GM23248 (cell line): Measurements from ENCODE around the gene SNTA1. TPM values are rescaled to one million over a fixed set of nuclear protein-coding genes. Genes with fewer than 3 reads are reported as not detected.
"Not testable (repeated sequence)": the region's sequence is repeated elsewhere in the genome, so short reads cannot be mapped to it uniquely, and the experiment has no call there.

ENCODE experiments used
- DNase-seq: peaks from one replicate; pipeline ENCODE4 v3.0.0-alpha.2; 2015
- H2AFZ ChIP-seq: fragments of 200-600 bp; sonication (generic); 2 replicates; pipeline ENCODE4 v1.6.1; 2016; ENCODE audit warnings: antibody characterized with exemption
- H3F3A ChIP-seq: fragments of 200-600 bp; sonication (generic); 2 replicates; pipeline ENCODE4 v1.6.1; 2016; ENCODE audit warnings: mild to moderate bottlenecking, antibody characterized with exemption, mixed run types; ENCODE audit not compliant: insufficient read depth
- H3K27ac ChIP-seq: fragments of 200-600 bp; sonication (generic); 2 replicates; pipeline ENCODE4 v1.5.1; 2016; ENCODE audit warnings: mild to moderate bottlenecking
- H3K27me3 ChIP-seq: fragments of 200-600 bp; sonication (generic); replicated peaks from 2 replicates; pipeline ENCODE4 v1.6.1; 2016; ENCODE audit warnings: mild to moderate bottlenecking; ENCODE audit not compliant: insufficient read depth
- H3K36me3 ChIP-seq: fragments of 200-600 bp; sonication (generic); 2 replicates; pipeline ENCODE4 v1.6.1; 2016; ENCODE audit warnings: low read depth, mild to moderate bottlenecking
- H3K4me1 ChIP-seq: fragments of 200-600 bp; sonication (generic); 2 replicates; pipeline ENCODE4 v1.6.1; 2016; ENCODE audit warnings: mild to moderate bottlenecking; ENCODE audit not compliant: insufficient read depth
- H3K4me2 ChIP-seq: fragments of 200-600 bp; sonication (generic); one replicate; pipeline ENCODE4 v1.6.1; 2016; ENCODE audit warnings: mild to moderate bottlenecking; ENCODE audit not compliant: unreplicated experiment
- H3K4me3 ChIP-seq: fragments of 200-600 bp; sonication (generic); 2 replicates; pipeline ENCODE4 v1.5.1; 2016; ENCODE audit warnings: mild to moderate bottlenecking
- H3K79me2 ChIP-seq: fragments of 200-600 bp; sonication (generic); 2 replicates; pipeline ENCODE4 v1.6.1; 2016; ENCODE audit warnings: mild to moderate bottlenecking; ENCODE audit not compliant: insufficient read depth
- H3K9ac ChIP-seq: fragments of 200-600 bp; sonication (generic); 2 replicates; pipeline ENCODE4 v1.6.1; 2016; ENCODE audit warnings: mild to moderate bottlenecking
- H3K9me2 ChIP-seq: fragments of 200-600 bp; sonication (generic); 2 replicates; pipeline ENCODE4 v1.6.1; 2016; ENCODE audit warnings: mixed run types, mild to moderate bottlenecking, moderate library complexity; ENCODE audit not compliant: insufficient read depth
- H3K9me3 ChIP-seq: fragments of 200-600 bp; sonication (generic); one replicate; pipeline ENCODE4 v1.6.1; 2017; ENCODE audit warnings: low read depth
- H4K20me1 ChIP-seq: fragments of 200-600 bp; sonication (generic); 2 replicates; pipeline ENCODE4 v1.6.0; 2016; ENCODE audit not compliant: insufficient read depth
- EZH2 ChIP-seq: fragments of 200-600 bp; sonication (generic); IDR thresholded peaks from 2 replicates; pipeline ENCODE4 v1.6.1; 2018; ENCODE audit warnings: antibody characterized with exemption, mild to moderate bottlenecking; ENCODE audit not compliant: insufficient read depth, poor library complexity, severe bottlenecking
- EZH2phosphoT487 ChIP-seq: fragments of 200-600 bp; sonication (generic); IDR thresholded peaks from 2 replicates; pipeline ENCODE4 v1.6.1; 2018; ENCODE audit warnings: antibody characterized with exemption, moderate library complexity, mild to moderate bottlenecking, low read depth; ENCODE audit not compliant: insufficient read depth
- WGBS, 2 experiments: methylation state at CpG; one replicate each; pipeline ENCODE4 v1.1.6; 2015 to 2017; ENCODE audit warnings: low lambda C conversion rate in 2 of 2, low coverage in 1 of 2; ENCODE audit errors: missing lambda C conversion rate in 2 of 2; 5-methylcytosine and 5-hydroxymethylcytosine counted together
- in situ Hi-C: fragments of 300-500 bp; cut with MboI; formaldehyde crosslinking; loops from 2 replicates; pipeline ENCODE4 v1.15.0; 2020
- polyA plus RNA-seq: library from polyadenylated mRNA; unstranded; fragments of >200 nt; fragmentation: Nextera tagmentation; extraction: Ambion mirVana; gene quantifications from 2 replicates; pipeline ENCODE4 v1.2.1, GENCODE V29; 2016
- total RNA-seq: library from RNA; depleted of rRNA; stranded (reverse); fragments of >200 nt; shearing (Covaris generic); gene quantifications from 2 replicates; pipeline ENCODE4 v1.2.3, GENCODE V29; 2014

The SNTA1 gene
- total and polyA plus RNA-seq, 2 experiments from 2014 or later, result 10.2 to 24.5 TPM

DNA sequence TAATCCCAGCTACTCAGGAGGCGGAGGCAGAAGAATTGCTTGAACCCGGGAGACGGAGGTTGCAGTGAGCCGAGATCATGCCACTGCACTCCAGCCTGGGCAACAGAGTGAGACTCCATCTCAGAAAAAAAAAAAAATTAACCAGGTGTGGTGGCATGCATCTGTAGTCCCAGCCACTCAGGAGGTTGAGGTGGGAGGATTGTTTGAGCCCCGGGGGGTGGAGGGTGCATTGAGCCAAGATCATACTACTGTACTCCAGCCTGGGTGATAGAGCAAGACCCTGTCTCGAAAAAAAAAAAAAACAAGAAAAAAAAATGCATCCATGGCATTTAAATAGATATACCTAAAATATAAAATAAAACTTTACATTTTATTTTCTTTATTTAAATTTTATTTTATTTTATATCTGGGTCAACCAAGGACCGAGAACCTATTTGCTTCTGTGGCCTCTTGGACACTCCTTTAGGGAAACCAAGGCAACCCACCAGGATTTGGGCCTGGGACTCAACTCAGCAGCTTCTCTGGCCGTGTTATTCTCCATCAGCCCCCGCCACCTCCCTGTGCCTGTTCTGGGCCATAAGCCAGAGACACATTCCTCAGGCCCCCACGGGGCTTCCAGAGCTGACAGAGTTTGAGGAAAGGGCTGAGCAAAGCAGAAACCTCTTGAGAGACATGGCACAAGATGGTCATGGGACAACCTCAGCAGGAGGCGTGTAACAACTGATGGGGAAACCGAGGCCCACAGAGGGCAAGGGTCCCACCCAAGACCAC, 6.2 kb downstream of the SNTA1 start:
- H3K27me3 ChIP-seq, result no peaks in the 10 kb centered on the region
- no peaks in the 10 kb centered on the region for H3K36me3 ChIP-seq
- no peak overlapping the region for H3K4me3 ChIP-seq
- in situ Hi-C loops, result no loop called here
- no peaks in the 10 kb centered on the region for H3K79me2 ChIP-seq
- H4K20me1 ChIP-seq, result no peaks in the 10 kb centered on the region
- peaks cover 3% of the 10 kb centered on the region; the same call in 1 of the 2 replicates for H3K4me1 ChIP-seq
- DNase-seq, result no peak
- H3K27ac ChIP-seq, result no peak overlapping the region
- no peak overlapping the region for H3K4me2 ChIP-seq
- H2AFZ ChIP-seq, result no peak overlapping the region
- no peak overlapping the region for H3K9ac ChIP-seq
- 71 to 74% methylated on average over 11 to 12 of the region's 12 CpGs for WGBS, 2 experiments
- no peaks in the 10 kb centered on the region for H3F3A ChIP-seq
- TF ChIP-seq EZH2 (no peak), EZH2phosphoT487 (no peak)
- H3K9me2 ChIP-seq, result no peaks in the 10 kb centered on the region
- no peaks in the 10 kb centered on the region for H3K9me3 ChIP-seq

DNA sequence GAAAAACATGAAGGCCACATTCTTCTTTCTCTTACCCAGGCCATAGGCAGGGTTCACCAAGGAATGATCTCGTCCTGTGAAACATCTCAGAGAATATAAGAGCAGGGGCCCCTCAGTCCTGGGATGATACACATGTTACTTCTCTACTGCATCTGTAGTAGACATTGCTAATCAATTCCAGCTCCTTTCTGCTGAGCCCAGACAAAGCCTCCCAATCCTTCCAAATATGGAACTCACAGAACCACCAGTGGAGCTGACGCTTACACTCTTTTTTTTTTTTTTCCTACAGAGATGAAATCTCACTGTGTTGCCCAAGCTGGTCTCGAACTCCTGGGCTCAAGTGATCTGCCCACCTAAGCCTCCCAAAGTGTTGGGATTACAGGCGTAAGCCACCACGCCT, 9.1 kb downstream of the SNTA1 start:
- no peaks in the 10 kb centered on the region for H3K9me2 ChIP-seq
- TF ChIP-seq EZH2 (no peak), EZH2phosphoT487 (no peak)
- H3F3A ChIP-seq, result no peaks in the 10 kb centered on the region
- H3K4me1 ChIP-seq, result peaks cover 3% of the 10 kb centered on the region; the same call in 1 of the 2 replicates
- no peaks in the 10 kb centered on the region for H3K79me2 ChIP-seq
- in situ Hi-C loops, result no loop called here
- no peak overlapping the region for H3K27ac ChIP-seq
- H3K9me3 ChIP-seq, result no peaks in the 10 kb centered on the region
- no peaks in the 10 kb centered on the region for H3K36me3 ChIP-seq
- no peak for DNase-seq
- H3K9ac ChIP-seq, result no peak overlapping the region
- no peaks in the 10 kb centered on the region for H4K20me1 ChIP-seq
- no peak overlapping the region for H3K4me2 ChIP-seq
- H3K4me3 ChIP-seq, result no peak overlapping the region
- H3K27me3 ChIP-seq, result no peaks in the 10 kb centered on the region
- no peak overlapping the region for H2AFZ ChIP-seq
- 90 to 92% methylated on average over 5 of the region's 5 CpGs for WGBS, 2 experiments

DNA sequence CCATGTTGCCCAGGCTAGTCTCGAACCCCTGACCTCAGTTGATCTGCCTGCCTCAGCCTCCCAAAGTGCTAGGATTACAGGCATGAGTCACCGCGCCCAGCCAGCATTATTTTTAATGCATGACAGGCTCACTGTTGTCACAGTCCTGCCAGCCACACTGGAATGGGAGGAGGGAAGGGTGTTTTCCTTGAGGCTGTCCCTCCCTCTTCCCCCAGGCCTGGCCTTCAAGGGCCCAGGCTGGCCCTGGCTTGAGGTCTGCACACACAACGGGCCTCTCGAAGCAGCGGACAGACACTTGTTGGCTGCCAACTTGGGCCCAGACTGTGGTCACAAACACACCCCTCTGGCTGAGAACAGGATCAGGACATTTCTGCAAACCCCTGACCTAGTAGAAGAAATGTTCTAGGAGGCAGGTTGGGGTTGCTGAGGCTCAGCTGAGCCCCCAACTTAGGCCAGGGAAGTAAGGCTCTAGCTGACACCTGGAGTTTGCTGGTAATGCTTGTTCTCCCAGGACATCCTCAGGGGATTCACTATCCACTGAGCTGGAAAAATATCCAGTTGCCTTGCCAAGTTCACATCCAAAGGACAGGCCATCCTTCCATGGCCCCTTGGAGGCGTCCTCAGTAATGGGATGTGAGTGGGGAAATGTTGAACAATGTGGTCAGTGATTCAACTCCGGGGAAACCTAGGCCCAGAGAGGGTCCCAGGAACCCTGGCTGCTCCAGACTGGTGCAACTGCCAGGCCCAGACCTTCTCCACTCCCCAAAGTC, 9.9 kb downstream of the SNTA1 start:
- H3K9me2 ChIP-seq, result no peaks in the 10 kb centered on the region
- in situ Hi-C loops, result no loop called here
- no peak overlapping the region for H3K4me2 ChIP-seq
- no peak overlapping the region for H2AFZ ChIP-seq
- no peak overlapping the region for H3K27ac ChIP-seq
- H4K20me1 ChIP-seq, result no peaks in the 10 kb centered on the region
- H3K4me1 ChIP-seq, result peaks cover 3% of the 10 kb centered on the region; the same call in 1 of the 2 replicates
- no peak overlapping the region for H3K4me3 ChIP-seq
- no peaks in the 10 kb centered on the region for H3K27me3 ChIP-seq
- H3K79me2 ChIP-seq, result no peaks in the 10 kb centered on the region
- DNase-seq, result peak; percentile 58
- TF ChIP-seq EZH2phosphoT487 (no peak), EZH2 (no peak)
- no peak overlapping the region for H3K9ac ChIP-seq
- H3K36me3 ChIP-seq, result no peaks in the 10 kb centered on the region
- WGBS, 2 experiments, result 38 to 41% methylated on average over 8 of the region's 8 CpGs
- no peaks in the 10 kb centered on the region for H3F3A ChIP-seq
- no peaks in the 10 kb centered on the region for H3K9me3 ChIP-seq

DNA sequence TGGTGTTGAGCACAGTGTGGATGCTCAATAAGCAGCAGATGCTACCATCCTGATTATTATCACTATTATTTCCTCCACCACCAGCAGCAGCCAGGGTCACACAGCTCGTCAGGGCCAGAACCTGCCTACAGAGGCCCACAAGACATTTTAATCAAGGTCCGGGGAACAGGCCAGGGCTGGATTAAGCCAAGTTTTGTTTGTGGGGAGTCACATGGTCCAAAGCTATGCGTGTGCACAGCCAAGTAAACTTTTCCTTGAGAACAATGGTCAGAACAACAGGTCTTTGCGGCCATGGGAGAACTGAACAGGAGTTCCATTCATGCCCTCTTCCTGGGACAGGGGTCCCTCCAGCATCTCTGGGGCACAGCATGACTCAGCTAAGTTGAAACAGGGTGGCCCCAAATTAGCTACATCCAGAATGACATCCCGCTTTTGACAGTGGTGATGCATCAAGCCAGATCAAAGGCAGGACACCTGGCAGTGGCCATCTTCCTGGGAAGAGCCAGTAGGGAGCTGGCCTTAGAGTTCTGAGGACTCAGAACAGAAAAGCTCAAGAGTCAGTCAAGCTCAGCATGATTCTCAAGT, 11.7 kb downstream of the SNTA1 start:
- no peak for DNase-seq

DNA sequence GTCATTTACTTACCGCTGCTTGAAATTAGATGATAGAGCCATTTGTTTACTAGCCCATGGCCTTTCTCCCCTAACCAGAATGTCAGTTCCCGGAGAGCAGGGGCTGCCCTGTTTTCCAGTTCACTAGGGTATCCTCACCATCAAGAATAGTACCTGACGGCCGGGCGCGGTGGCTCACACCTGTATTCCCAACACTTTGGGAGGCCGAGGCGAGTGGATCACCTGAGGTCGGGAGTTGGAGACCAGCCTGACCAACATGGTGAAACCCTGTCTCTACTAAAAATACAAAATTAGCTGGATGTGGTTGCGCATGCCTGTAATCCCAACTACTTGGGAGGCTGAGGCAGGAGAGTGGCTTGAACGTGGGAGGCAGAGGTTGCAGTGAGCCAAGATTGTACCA, 19.7 kb downstream of the SNTA1 start:
- WGBS, 2 experiments, result 86 to 89% methylated on average over 11 of the region's 11 CpGs
- H3K9ac ChIP-seq, result peak overlapping the region; percentile 73
- H4K20me1 ChIP-seq, H3K4me3 ChIP-seq, in situ Hi-C loops, H3K27me3 ChIP-seq, H3K79me2 ChIP-seq, DNase-seq, H3K9me2 ChIP-seq, H3K36me3 ChIP-seq, H3K9me3 ChIP-seq: not testable (repeated sequence)
- peak overlapping the region; percentile 86 for H2AFZ ChIP-seq
- H3K4me1 ChIP-seq, result peaks cover 19% of the 10 kb centered on the region
- peak overlapping the region; percentile 76 for H3K27ac ChIP-seq
- H3F3A ChIP-seq, result peaks cover 12% of the 10 kb centered on the region; the same call in 1 of the 2 replicates
- H3K4me2 ChIP-seq, result peak overlapping the region; percentile 41

More for the DNA sequence above, 11.7 kb downstream of the SNTA1 start:
- no peak for TF ChIP-seq EZH2
- no peak for TF ChIP-seq EZH2phosphoT487
- 46 to 48% methylated on average over 5 of the region's 5 CpGs for WGBS, 2 experiments
- no peak overlapping the region for H3K4me2 ChIP-seq
- peaks cover 3% of the 10 kb centered on the region; the same call in 1 of the 2 replicates for H3K4me1 ChIP-seq
- H4K20me1 ChIP-seq, result no peaks in the 10 kb centered on the region
- H3K27ac ChIP-seq, result no peak overlapping the region
- no peak overlapping the region for H2AFZ ChIP-seq
- no peaks in the 10 kb centered on the region for H3K79me2 ChIP-seq
- H3K9me2 ChIP-seq, result no peaks in the 10 kb centered on the region
- H3F3A ChIP-seq, result no peaks in the 10 kb centered on the region
- in situ Hi-C loops, result no loop called here
- no peaks in the 10 kb centered on the region for H3K27me3 ChIP-seq
- H3K36me3 ChIP-seq, result no peaks in the 10 kb centered on the region
- H3K4me3 ChIP-seq, result no peak overlapping the region
- no peak overlapping the region for H3K9ac ChIP-seq
- no peaks in the 10 kb centered on the region for H3K9me3 ChIP-seq
